Hepatocyte (in vitro differentiated cells): Measurements from ENCODE around the gene SERPINB12. TPM values are rescaled to one million over a fixed set of nuclear protein-coding genes. Genes with fewer than 3 reads are reported as not detected.

ENCODE experiments used
- DNase-seq: peaks from one replicate; pipeline ENCODE4 v3.0.0-alpha.2; 2016; ENCODE audit warnings: low spot score
- H2AFZ ChIP-seq: fragments of 200-600 bp; sonication (generic); 2 replicates; pipeline ENCODE4 v1.6.0; 2016; ENCODE audit warnings: antibody characterized with exemption, mild to moderate bottlenecking
- H3K27ac ChIP-seq: fragments of 200-600 bp; sonication (generic); 2 replicates; pipeline ENCODE4 v1.5.1; 2016; ENCODE audit warnings: mild to moderate bottlenecking
- H3K27me3 ChIP-seq: fragments of 200-600 bp; sonication (generic); 2 replicates; pipeline ENCODE4 v1.6.1; 2016
- H3K36me3 ChIP-seq: fragments of 200-600 bp; sonication (generic); replicated peaks from 2 replicates; pipeline ENCODE4 v1.5.1; 2016; ENCODE audit warnings: low read depth; ENCODE audit not compliant: insufficient read depth
- H3K4me1 ChIP-seq: fragments of 200-600 bp; sonication (generic); 2 replicates; pipeline ENCODE4 v1.5.1; 2016; ENCODE audit warnings: mild to moderate bottlenecking, moderate library complexity; ENCODE audit not compliant: insufficient read depth
- H3K4me2 ChIP-seq: fragments of 200-600 bp; sonication (generic); 2 replicates; pipeline ENCODE4 v1.6.0; 2016
- H3K4me3 ChIP-seq: fragments of 200-600 bp; sonication (generic); 2 replicates; pipeline ENCODE4 v1.5.1; 2016; ENCODE audit warnings: mild to moderate bottlenecking
- H3K79me2 ChIP-seq: fragments of 200-600 bp; sonication (generic); 2 replicates; pipeline ENCODE4 v1.6.0; 2017; ENCODE audit warnings: mild to moderate bottlenecking
- H3K9me2 ChIP-seq: fragments of 200-600 bp; sonication (generic); replicated peaks from 2 replicates; pipeline ENCODE4 v1.6.0; 2017; ENCODE audit warnings: mild to moderate bottlenecking; ENCODE audit not compliant: insufficient read depth
- H3K9me3 ChIP-seq: fragments of 200-600 bp; sonication (generic); 2 replicates; pipeline ENCODE4 v1.5.1; 2016; ENCODE audit warnings: low read depth, mild to moderate bottlenecking
- H4K20me1 ChIP-seq: fragments of 200-600 bp; sonication (generic); 2 replicates; pipeline ENCODE4 v1.6.0; 2016; ENCODE audit warnings: mild to moderate bottlenecking; ENCODE audit not compliant: insufficient read depth, poor library complexity, severe bottlenecking
- EZH2 ChIP-seq: fragments of 200-600 bp; sonication (generic); IDR thresholded peaks from 2 replicates; pipeline ENCODE4 v1.6.1; 2016; ENCODE audit warnings: antibody characterized with exemption, mild to moderate bottlenecking, borderline replicate concordance
- EZH2phosphoT487 ChIP-seq: fragments of 200-600 bp; sonication (generic); IDR thresholded peaks from one replicate; pipeline ENCODE4 v1.6.1; 2018; ENCODE audit warnings: antibody characterized with exemption, mild to moderate bottlenecking, low read depth, moderate library complexity; ENCODE audit not compliant: unreplicated experiment, severe bottlenecking
- WGBS: methylation state at CpG from one replicate; pipeline ENCODE4 v1.1.6; 2016; ENCODE audit warnings: low lambda C conversion rate; ENCODE audit errors: missing lambda C conversion rate; 5-methylcytosine and 5-hydroxymethylcytosine counted together
- polyA plus RNA-seq: library from polyadenylated mRNA; unstranded; fragments of >200 nt; fragmentation: Nextera tagmentation; extraction: Ambion mirVana; gene quantifications from 2 replicates; pipeline ENCODE4 v1.2.1, GENCODE V29; 2016
- total RNA-seq: library from RNA; depleted of rRNA; stranded (reverse); fragments of >200 nt; gene quantifications from 2 replicates; pipeline ENCODE4 v1.2.3, GENCODE V29; 2014
- TF ChIP-seq, protein P1 (sequence below): fragments of 200-600 bp; sonication (generic); IDR thresholded peaks from 2 replicates; pipeline ENCODE4 v1.5.1; 2016; ENCODE audit warnings: antibody characterized with exemption, mild to moderate bottlenecking; ENCODE audit not compliant: poor library complexity

The SERPINB12 gene, protein sequence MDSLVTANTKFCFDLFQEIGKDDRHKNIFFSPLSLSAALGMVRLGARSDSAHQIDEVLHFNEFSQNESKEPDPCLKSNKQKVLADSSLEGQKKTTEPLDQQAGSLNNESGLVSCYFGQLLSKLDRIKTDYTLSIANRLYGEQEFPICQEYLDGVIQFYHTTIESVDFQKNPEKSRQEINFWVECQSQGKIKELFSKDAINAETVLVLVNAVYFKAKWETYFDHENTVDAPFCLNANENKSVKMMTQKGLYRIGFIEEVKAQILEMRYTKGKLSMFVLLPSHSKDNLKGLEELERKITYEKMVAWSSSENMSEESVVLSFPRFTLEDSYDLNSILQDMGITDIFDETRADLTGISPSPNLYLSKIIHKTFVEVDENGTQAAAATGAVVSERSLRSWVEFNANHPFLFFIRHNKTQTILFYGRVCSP
- total RNA-seq (not detected in 2 replicates), polyA plus RNA-seq (not detected in 2 replicates)

DNA sequence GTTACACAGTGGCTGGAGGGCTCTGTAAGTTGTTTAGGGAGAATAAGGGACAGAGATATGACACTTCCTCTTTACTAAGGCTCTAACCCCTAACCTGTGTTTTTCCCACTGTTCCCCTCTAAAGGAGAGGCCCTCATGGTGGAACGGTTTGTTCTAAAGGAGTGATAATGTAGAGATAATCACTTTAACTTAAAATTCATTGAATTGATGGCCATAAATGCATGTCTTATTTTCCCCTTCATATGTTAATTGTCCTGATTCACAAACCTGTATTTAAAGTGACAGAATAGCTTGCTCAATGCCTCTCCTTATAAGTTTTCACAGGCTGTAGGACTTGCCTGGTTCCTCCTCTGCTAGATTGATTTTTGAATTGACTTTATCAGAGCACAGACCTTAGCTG, at the start of gene SERPINB12:
SERPINB12 (plus strand) TSS at position 301 of the 400 bp plus-strand sequence. CDS start 13,791 bp downstream, outside the sequence.
- Histone ChIP-seq H4K20me1 (no peaks in the 10 kb centered on the region), H3K4me1 (no peaks in the 10 kb centered on the region), H2AFZ (no peak within 1 kb of the TSS), H3K79me2 (no peaks in the 10 kb centered on the region), H3K4me2 (no peak within 1 kb of the TSS), H3K36me3 (no peaks in the 10 kb centered on the region), H3K4me3 (no peak within 1 kb of the TSS), H3K9me3 (no peaks in the 10 kb centered on the region), H3K27ac (no peak within 1 kb of the TSS), H3K9me2 (no peaks in the 10 kb centered on the region), H3K27me3 (no peaks in the 10 kb centered on the region)
- TF ChIP-seq EZH2phosphoT487 (no peak), EZH2 (no peak)
- TF ChIP-seq, protein P1, sequence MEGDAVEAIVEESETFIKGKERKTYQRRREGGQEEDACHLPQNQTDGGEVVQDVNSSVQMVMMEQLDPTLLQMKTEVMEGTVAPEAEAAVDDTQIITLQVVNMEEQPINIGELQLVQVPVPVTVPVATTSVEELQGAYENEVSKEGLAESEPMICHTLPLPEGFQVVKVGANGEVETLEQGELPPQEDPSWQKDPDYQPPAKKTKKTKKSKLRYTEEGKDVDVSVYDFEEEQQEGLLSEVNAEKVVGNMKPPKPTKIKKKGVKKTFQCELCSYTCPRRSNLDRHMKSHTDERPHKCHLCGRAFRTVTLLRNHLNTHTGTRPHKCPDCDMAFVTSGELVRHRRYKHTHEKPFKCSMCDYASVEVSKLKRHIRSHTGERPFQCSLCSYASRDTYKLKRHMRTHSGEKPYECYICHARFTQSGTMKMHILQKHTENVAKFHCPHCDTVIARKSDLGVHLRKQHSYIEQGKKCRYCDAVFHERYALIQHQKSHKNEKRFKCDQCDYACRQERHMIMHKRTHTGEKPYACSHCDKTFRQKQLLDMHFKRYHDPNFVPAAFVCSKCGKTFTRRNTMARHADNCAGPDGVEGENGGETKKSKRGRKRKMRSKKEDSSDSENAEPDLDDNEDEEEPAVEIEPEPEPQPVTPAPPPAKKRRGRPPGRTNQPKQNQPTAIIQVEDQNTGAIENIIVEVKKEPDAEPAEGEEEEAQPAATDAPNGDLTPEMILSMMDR = no peak
- DNase-seq = no peak
- WGBS = 48% methylated on average over 1 of the region's 1 CpG

DNA sequence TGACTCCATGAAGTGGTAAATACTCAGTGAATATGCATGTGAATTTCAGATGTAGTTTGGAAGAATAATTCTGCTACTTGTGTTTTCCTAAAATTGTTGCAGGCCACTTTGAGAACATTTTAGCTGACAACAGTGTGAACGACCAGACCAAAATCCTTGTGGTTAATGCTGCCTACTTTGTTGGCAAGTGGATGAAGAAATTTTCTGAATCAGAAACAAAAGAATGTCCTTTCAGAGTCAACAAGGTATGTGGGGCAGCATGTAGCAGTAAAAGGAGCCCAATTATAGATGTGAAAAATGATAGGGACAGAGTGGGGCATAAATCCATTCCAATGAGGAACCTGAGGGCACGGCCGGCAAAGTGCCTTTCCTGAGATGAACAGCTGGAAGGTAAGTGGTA, 49.3 kb upstream of the SERPINB12 start:
- H3K9me3 ChIP-seq = no peaks in the 10 kb centered on the region
- TF ChIP-seq EZH2phosphoT487 (no peak), EZH2 (no peak)
- TF ChIP-seq, protein P1 = no peak
- H3K9me2 ChIP-seq = no peaks in the 10 kb centered on the region
- H3K4me1 ChIP-seq = no peaks in the 10 kb centered on the region
- H3K36me3 ChIP-seq = no peaks in the 10 kb centered on the region
- H3K27ac ChIP-seq = no peak overlapping the region
- H3K4me3 ChIP-seq = no peak overlapping the region
- H3K27me3 ChIP-seq = no peaks in the 10 kb centered on the region
- H2AFZ ChIP-seq = no peak overlapping the region
- 83% methylated on average over 3 of the region's 3 CpGs for WGBS
- DNase-seq = no peak
- H4K20me1 ChIP-seq = no peaks in the 10 kb centered on the region
- no peak overlapping the region for H3K4me2 ChIP-seq
- H3K79me2 ChIP-seq = no peaks in the 10 kb centered on the region

DNA sequence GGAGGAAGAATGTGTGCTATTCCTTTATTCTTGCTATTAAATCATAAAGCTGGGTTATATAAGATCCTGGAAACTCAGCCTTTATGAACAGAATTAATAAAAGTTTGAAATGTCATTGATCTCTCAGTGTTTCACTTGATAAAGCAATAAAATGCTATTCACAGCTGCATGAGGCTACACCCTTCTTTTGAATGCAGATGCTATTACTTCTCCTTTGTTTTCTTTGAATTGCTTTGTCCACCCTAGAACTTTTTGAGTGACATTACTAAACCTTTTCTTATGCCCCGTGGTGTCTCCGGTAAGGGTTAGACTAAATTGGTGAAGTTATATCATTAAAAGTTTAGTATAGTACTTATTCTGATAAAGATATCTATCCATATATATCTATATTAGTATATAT, 46.5 kb upstream of the SERPINB12 start:
- Histone ChIP-seq H3K27ac (no peak overlapping the region), H3K4me2 (no peak overlapping the region), H3K4me3 (no peak overlapping the region), H3K36me3 (no peaks in the 10 kb centered on the region), H3K27me3 (no peaks in the 10 kb centered on the region), H4K20me1 (no peaks in the 10 kb centered on the region), H3K4me1 (no peaks in the 10 kb centered on the region), H3K9me2 (no peaks in the 10 kb centered on the region), H2AFZ (no peak overlapping the region), H3K79me2 (no peaks in the 10 kb centered on the region), H3K9me3 (no peaks in the 10 kb centered on the region)
- WGBS = 89% methylated on average over 2 of the region's 2 CpGs
- DNase-seq = no peak
- no peak for TF ChIP-seq EZH2
- no peak for TF ChIP-seq EZH2phosphoT487
- TF ChIP-seq, protein P1 = no peak
